GM18873 (cell line): ENCODE results near the gene PKD1L1.
"Not testable (repeated sequence)": the region's sequence is repeated elsewhere in the genome, so short reads cannot be mapped to it uniquely, and the experiment has no call there.

Experiments
- ATAC-seq: cut with Tn5 transposase; IDR thresholded peaks from one replicate; pipeline ENCODE4 v1.9.1; 2021; ENCODE audit warnings: mild to moderate bottlenecking, moderate library complexity, moderate number of reproducible peaks; ENCODE audit not compliant: unreplicated experiment, low FRiP score

The PKD1L1 gene

GRCh38 chr7:47799524-47799923 is 148.7 kb downstream of the PKD1L1 start:
- ATAC-seq, result no peak

- no peak for ATAC-seq
Observed at GRCh38 chr7:47796347-47796746, 151.9 kb downstream of the PKD1L1 start.

GRCh38 chr7:47795631-47796030 is 152.6 kb downstream of the PKD1L1 start:
- ATAC-seq, result no peak

- not testable (repeated sequence) for ATAC-seq
Observed at GRCh38 chr7:47795126-47795525, 153.1 kb downstream of the PKD1L1 start.

- ATAC-seq, result no peak
Observed at GRCh38 chr7:47794016-47794415, 154.2 kb downstream of the PKD1L1 start.

GRCh38 chr7:47793186-47793585 is 155.1 kb downstream of the PKD1L1 start:
- ATAC-seq, result not testable (repeated sequence)

GRCh38 chr7:47792521-47793121 is 155.6 kb downstream of the PKD1L1 start:
- no peak for ATAC-seq

GRCh38 chr7:47791682-47792081 is 156.6 kb downstream of the PKD1L1 start:
- no peak for ATAC-seq

- no peak for ATAC-seq
Observed at GRCh38 chr7:47788083-47788482, 160.2 kb downstream of the PKD1L1 start.

GRCh38 chr7:47787249-47788069 is 160.8 kb downstream of the PKD1L1 start:
- ATAC-seq, result no peak

GRCh38 chr7:47786557-47787248 is 161.6 kb downstream of the PKD1L1 start:
- ATAC-seq, result no peak

GRCh38 chr7:47785923-47786556 is 162.2 kb downstream of the PKD1L1 start:
- no peak for ATAC-seq

GRCh38 chr7:47783456-47784223 is 164.6 kb downstream of the PKD1L1 start:
- ATAC-seq, result no peak

GRCh38 chr7:47782792-47783191 is 165.5 kb downstream of the PKD1L1 start:
- ATAC-seq, result no peak

GRCh38 chr7:47782022-47782421 is 166.2 kb downstream of the PKD1L1 start:
- ATAC-seq, result no peak

GRCh38 chr7:47780555-47780954 is 167.7 kb downstream of the PKD1L1 start:
- ATAC-seq, result no peak

- no peak for ATAC-seq
Observed at GRCh38 chr7:47779341-47779771, 168.9 kb downstream of the PKD1L1 start.

GRCh38 chr7:47778153-47778661 is 170.1 kb downstream of the PKD1L1 start:
- no peak for ATAC-seq

GRCh38 chr7:47777531-47778152 is 170.6 kb downstream of the PKD1L1 start:
- no peak for ATAC-seq
